ENCODE measurements around the gene INPP4A.

Gene INPP4A

DNA sequence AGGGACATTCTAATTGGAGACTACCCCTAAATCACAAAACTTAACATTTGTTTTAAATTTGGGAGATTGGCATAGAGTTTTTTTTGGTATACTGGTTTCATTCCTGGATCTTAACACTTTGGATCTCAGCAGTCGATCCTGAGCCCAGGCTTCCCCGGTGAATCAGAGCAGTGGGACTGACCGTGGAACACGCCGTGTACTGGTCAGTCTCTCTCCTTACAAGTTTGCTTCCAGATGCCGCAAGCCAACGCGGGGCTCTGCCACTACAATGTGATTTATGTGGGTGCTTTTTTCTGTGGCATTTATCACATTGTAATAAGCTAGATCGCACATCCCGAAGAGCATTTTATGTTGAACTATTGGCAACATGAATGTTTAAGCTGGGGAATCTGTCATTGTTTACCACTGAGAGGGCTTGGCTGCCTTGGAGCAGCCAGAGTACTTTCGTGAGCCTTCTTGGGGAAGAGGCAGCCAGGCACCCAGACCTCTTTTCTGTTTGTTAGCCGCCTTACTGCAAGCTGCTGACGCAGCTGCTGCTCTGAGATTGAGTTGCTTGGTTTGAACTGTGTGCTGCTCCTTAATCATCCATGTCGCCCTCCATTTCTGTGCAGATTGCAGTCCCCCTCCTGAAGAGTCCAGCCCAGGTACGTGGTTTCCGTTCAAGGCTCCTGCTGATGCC is 114.3 kb downstream of the INPP4A start:
- Histone ChIP-seq H2BK120ac (ENCODE audit: low read depth, low read length) (no peak overlapping the region), H3K4me3 (ENCODE audit: low read length in 2 of 2) (no peak overlapping the region), H3K79me1 (ENCODE audit: low read depth, low read length) (no peaks in the 10 kb centered on the region), H3K9ac (ENCODE audit: low read depth, low read length, poor library complexity) (no peak overlapping the region), H3K36me3 (replicated peaks in 1 of 2; ENCODE audit: control insufficient read depth in 2 of 2, insufficient read depth in 2 of 2, low read length in 2 of 2) (peaks cover 13 to 87% of the 10 kb centered on the region in 2 donors), H2BK5ac (ENCODE audit: low read length) (no peak overlapping the region), H3K9me3 (replicated peaks in 1 of 2; ENCODE audit: control insufficient read depth in 2 of 2, insufficient read depth in 1 of 2, low read depth in 1 of 2, low read length in 2 of 2) (no peaks in the 10 kb centered on the region), H3K18ac (ENCODE audit: low read length) (no peak overlapping the region), H4K8ac (ENCODE audit: low read depth, low read length) (no peak overlapping the region), H3K23ac (ENCODE audit: low read depth, low read length, poor library complexity) (no peak overlapping the region), H2BK12ac (ENCODE audit: low read length) (no peak overlapping the region), H3K14ac (ENCODE audit: low read length) (no peak overlapping the region), H2BK15ac (ENCODE audit: low read length) (no peak overlapping the region), H3K27me3 (ENCODE audit: control insufficient read depth in 3 of 3, insufficient read depth in 3 of 3, low read depth in 1 of 3, low read length in 3 of 3) (no peaks in the 10 kb centered on the region), H3K4me2 (ENCODE audit: insufficient read depth, low read length, poor library complexity, severe bottlenecking) (no peak overlapping the region), H3K4me1 (ENCODE audit: control insufficient read depth in 2 of 2, insufficient read depth in 1 of 2, low read depth in 1 of 2, low read length in 2 of 2) (no peaks in the 10 kb centered on the region), H2AFZ (ENCODE audit: low read length) (no peak overlapping the region), H2AK5ac (ENCODE audit: low read depth, low read length) (no peak overlapping the region), H4K91ac (ENCODE audit: low read depth, low read length, poor library complexity) (no peak overlapping the region), H3K27ac (replicated peaks; ENCODE audit: low read length) (no peak overlapping the region), H3K4ac (ENCODE audit: low read length) (no peak overlapping the region)
- no peak for DNase-seq (ENCODE audit: low spot score)
- WGBS, 2 donors (ENCODE audit: extremely low coverage in 2 of 2, insufficient read length in 2 of 2, insufficient replicate concordance in 1 of 2): no CpG with 5 or more reads among the region's 16 CpGs

GRCh38 chr2:98559581-98559980 is 114.9 kb downstream of the INPP4A start:
- no peak overlapping the region for H3K27ac ChIP-seq (replicated peaks; ENCODE audit: low read length)
- no peak overlapping the region for H3K23ac ChIP-seq (ENCODE audit: low read depth, low read length, poor library complexity)
- no peak overlapping the region for H3K14ac ChIP-seq (ENCODE audit: low read length)

DNA sequence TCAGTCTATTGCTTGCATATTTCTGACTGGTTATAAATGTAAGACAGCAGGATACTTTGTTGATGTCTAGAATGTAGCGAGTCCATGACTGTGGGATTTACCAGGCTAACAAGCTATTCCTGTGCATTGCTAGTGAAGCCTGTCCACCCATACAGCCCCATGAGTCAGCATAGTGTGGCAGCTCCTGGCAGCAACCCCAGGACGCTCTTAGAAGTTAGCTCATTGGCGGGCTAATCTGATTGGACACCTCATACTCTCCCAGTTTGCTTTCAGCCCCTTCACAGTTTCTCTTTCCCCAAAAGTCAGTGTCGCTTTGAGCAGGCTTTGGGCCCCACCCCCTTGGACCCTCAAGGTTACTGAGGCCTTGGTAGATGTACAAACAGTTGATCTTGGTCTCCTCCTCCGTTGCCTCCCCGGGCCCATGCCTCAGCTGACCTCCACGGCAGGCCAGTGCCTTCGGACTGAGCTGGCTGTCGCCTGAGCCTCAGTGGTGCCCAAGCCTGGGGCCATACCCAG is 115.7 kb downstream of the INPP4A start:
- Histone ChIP-seq H3K23ac (ENCODE audit: low read depth, low read length, poor library complexity) (peak overlapping the region; percentile 38), H4K91ac (ENCODE audit: low read depth, low read length, poor library complexity) (no peak overlapping the region), H2AFZ (ENCODE audit: low read length) (no peak overlapping the region), H3K4me1 (ENCODE audit: control insufficient read depth in 2 of 2, insufficient read depth in 1 of 2, low read depth in 1 of 2, low read length in 2 of 2) (no peaks in the 10 kb centered on the region), H3K79me1 (ENCODE audit: low read depth, low read length) (no peaks in the 10 kb centered on the region), H3K9ac (ENCODE audit: low read depth, low read length, poor library complexity) (no peak overlapping the region), H3K36me3 (replicated peaks in 1 of 2; ENCODE audit: control insufficient read depth in 2 of 2, insufficient read depth in 2 of 2, low read length in 2 of 2) (peaks cover 19 to 87% of the 10 kb centered on the region in 2 donors), H2BK15ac (ENCODE audit: low read length) (no peak overlapping the region), H4K8ac (ENCODE audit: low read depth, low read length) (no peak overlapping the region), H3K4ac (ENCODE audit: low read length) (no peak overlapping the region), H3K4me3 (ENCODE audit: low read length in 2 of 2) (no peak overlapping the region), H2BK12ac (ENCODE audit: low read length) (no peak overlapping the region), H3K27me3 (ENCODE audit: control insufficient read depth in 3 of 3, insufficient read depth in 3 of 3, low read depth in 1 of 3, low read length in 3 of 3) (no peaks in the 10 kb centered on the region), H3K4me2 (ENCODE audit: insufficient read depth, low read length, poor library complexity, severe bottlenecking) (no peak overlapping the region), H3K9me3 (replicated peaks in 1 of 2; ENCODE audit: control insufficient read depth in 2 of 2, insufficient read depth in 1 of 2, low read depth in 1 of 2, low read length in 2 of 2) (no peaks in the 10 kb centered on the region), H3K14ac (ENCODE audit: low read length) (no peak overlapping the region), H3K18ac (ENCODE audit: low read length) (no peak overlapping the region), H2BK120ac (ENCODE audit: low read depth, low read length) (peak overlapping the region; percentile 9), H3K27ac (replicated peaks; ENCODE audit: low read length) (no peak overlapping the region), H2BK5ac (ENCODE audit: low read length) (no peak overlapping the region), H2AK5ac (ENCODE audit: low read depth, low read length) (no peak overlapping the region)
- WGBS, 2 donors (ENCODE audit: extremely low coverage in 2 of 2, insufficient read length in 2 of 2, insufficient replicate concordance in 1 of 2): no CpG with 5 or more reads among the region's 9 CpGs
- DNase-seq (ENCODE audit: low spot score): no peak

More at GRCh38 chr2:98559581-98559980, 114.9 kb downstream of the INPP4A start:
- H3K4ac ChIP-seq (ENCODE audit: low read length): no peak overlapping the region
- no CpG with 5 or more reads among the region's 3 CpGs for WGBS, 2 donors (ENCODE audit: extremely low coverage in 2 of 2, insufficient read length in 2 of 2, insufficient replicate concordance in 1 of 2)
- no peak overlapping the region for H4K8ac ChIP-seq (ENCODE audit: low read depth, low read length)
- H2BK5ac ChIP-seq (ENCODE audit: low read length): no peak overlapping the region
- H2BK12ac ChIP-seq (ENCODE audit: low read length): no peak overlapping the region
- H2AK5ac ChIP-seq (ENCODE audit: low read depth, low read length): no peak overlapping the region
- no peaks in the 10 kb centered on the region for H3K9me3 ChIP-seq (replicated peaks in 1 of 2; ENCODE audit: control insufficient read depth in 2 of 2, insufficient read depth in 1 of 2, low read depth in 1 of 2, low read length in 2 of 2)
- no peak overlapping the region for H4K91ac ChIP-seq (ENCODE audit: low read depth, low read length, poor library complexity)
- H3K4me3 ChIP-seq (ENCODE audit: low read length in 2 of 2): no peak overlapping the region
- no peaks in the 10 kb centered on the region for H3K79me1 ChIP-seq (ENCODE audit: low read depth, low read length)
- no peak overlapping the region for H3K4me2 ChIP-seq (ENCODE audit: insufficient read depth, low read length, poor library complexity, severe bottlenecking)
- H3K9ac ChIP-seq (ENCODE audit: low read depth, low read length, poor library complexity): no peak overlapping the region
- no peak for DNase-seq (ENCODE audit: low spot score)
- H3K27me3 ChIP-seq (ENCODE audit: control insufficient read depth in 3 of 3, insufficient read depth in 3 of 3, low read depth in 1 of 3, low read length in 3 of 3): no peaks in the 10 kb centered on the region
- no peak overlapping the region for H2AFZ ChIP-seq (ENCODE audit: low read length)
- peaks cover 16 to 87% of the 10 kb centered on the region in 2 donors for H3K36me3 ChIP-seq (replicated peaks in 1 of 2; ENCODE audit: control insufficient read depth in 2 of 2, insufficient read depth in 2 of 2, low read length in 2 of 2)
- H2BK15ac ChIP-seq (ENCODE audit: low read length): no peak overlapping the region
- H2BK120ac ChIP-seq (ENCODE audit: low read depth, low read length): no peak overlapping the region
- H3K4me1 ChIP-seq (ENCODE audit: control insufficient read depth in 2 of 2, insufficient read depth in 1 of 2, low read depth in 1 of 2, low read length in 2 of 2): no peaks in the 10 kb centered on the region
- H3K18ac ChIP-seq (ENCODE audit: low read length): no peak overlapping the region

- Histone ChIP-seq H3K14ac (ENCODE audit: low read length) (no peak overlapping the region), H3K4me3 (ENCODE audit: low read length in 2 of 2) (no peak overlapping the region), H2BK120ac (ENCODE audit: low read depth, low read length) (no peak overlapping the region), H3K4me2 (ENCODE audit: insufficient read depth, low read length, poor library complexity, severe bottlenecking) (no peak overlapping the region), H3K27me3 (ENCODE audit: control insufficient read depth in 3 of 3, insufficient read depth in 3 of 3, low read depth in 1 of 3, low read length in 3 of 3) (no peaks in the 10 kb centered on the region), H3K4ac (ENCODE audit: low read length) (no peak overlapping the region), H2AK5ac (ENCODE audit: low read depth, low read length) (no peak overlapping the region), H4K8ac (ENCODE audit: low read depth, low read length) (no peak overlapping the region), H2BK12ac (ENCODE audit: low read length) (no peak overlapping the region), H3K9ac (ENCODE audit: low read depth, low read length, poor library complexity) (no peak overlapping the region), H2BK15ac (ENCODE audit: low read length) (no peak overlapping the region), H4K91ac (ENCODE audit: low read depth, low read length, poor library complexity) (no peak overlapping the region), H2AFZ (ENCODE audit: low read length) (no peak overlapping the region), H3K36me3 (replicated peaks in 1 of 2; ENCODE audit: control insufficient read depth in 2 of 2, insufficient read depth in 2 of 2, low read length in 2 of 2) (peaks cover 17 to 87% of the 10 kb centered on the region in 2 donors), H3K18ac (ENCODE audit: low read length) (no peak overlapping the region), H3K23ac (ENCODE audit: low read depth, low read length, poor library complexity) (no peak overlapping the region), H3K4me1 (ENCODE audit: control insufficient read depth in 2 of 2, insufficient read depth in 1 of 2, low read depth in 1 of 2, low read length in 2 of 2) (no peaks in the 10 kb centered on the region), H2BK5ac (ENCODE audit: low read length) (no peak overlapping the region), H3K27ac (replicated peaks; ENCODE audit: low read length) (no peak overlapping the region), H3K79me1 (ENCODE audit: low read depth, low read length) (no peaks in the 10 kb centered on the region), H3K9me3 (replicated peaks in 1 of 2; ENCODE audit: control insufficient read depth in 2 of 2, insufficient read depth in 1 of 2, low read depth in 1 of 2, low read length in 2 of 2) (no peaks in the 10 kb centered on the region)
- no peak for DNase-seq (ENCODE audit: low spot score)
- WGBS, 2 donors (ENCODE audit: extremely low coverage in 2 of 2, insufficient read length in 2 of 2, insufficient replicate concordance in 1 of 2): no CpG with 5 or more reads among the region's 9 CpGs
These were observed 116.4 kb downstream of the INPP4A start for GRCh38 chr2:98561018-98561417.
